ENCODE data around the gene CRACDL. TPM values are rescaled to one million over a fixed set of nuclear protein-coding genes. Genes with fewer than 3 reads are reported as not detected.
"Not testable (repeated sequence)": the region's sequence is repeated elsewhere in the genome, so short reads cannot be mapped to it uniquely, and the experiment has no call there.

The CRACDL gene
- total RNA-seq, 1 donor from 2014 or later: 7.9 TPM

GRCh38 chr2:98886066-98886554 lies 49.9 kb downstream of the CRACDL start:
- no peak for DNase-seq (ENCODE audit: low spot score)

DNA sequence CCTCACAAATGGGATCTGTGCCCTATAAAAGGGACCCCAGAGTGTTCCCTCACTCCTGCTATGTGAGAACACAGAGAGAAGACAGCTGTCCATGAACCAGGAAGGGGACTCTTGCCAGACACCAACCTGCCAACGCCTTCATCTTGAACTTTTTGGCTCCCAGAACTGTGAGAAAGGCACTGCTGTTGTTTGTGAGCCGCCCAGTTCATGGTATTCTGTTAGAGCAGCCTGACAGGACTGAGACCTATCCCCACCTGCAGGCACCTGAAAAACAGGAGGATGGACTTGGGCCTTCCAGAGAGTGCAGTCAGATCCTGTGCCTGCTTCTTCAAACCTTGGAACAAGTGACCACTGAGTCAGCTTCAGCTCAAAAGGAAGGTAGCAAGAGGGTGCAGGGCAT lies 51.4 kb downstream of the CRACDL start:
- no peak for DNase-seq (ENCODE audit: low spot score)

DNA sequence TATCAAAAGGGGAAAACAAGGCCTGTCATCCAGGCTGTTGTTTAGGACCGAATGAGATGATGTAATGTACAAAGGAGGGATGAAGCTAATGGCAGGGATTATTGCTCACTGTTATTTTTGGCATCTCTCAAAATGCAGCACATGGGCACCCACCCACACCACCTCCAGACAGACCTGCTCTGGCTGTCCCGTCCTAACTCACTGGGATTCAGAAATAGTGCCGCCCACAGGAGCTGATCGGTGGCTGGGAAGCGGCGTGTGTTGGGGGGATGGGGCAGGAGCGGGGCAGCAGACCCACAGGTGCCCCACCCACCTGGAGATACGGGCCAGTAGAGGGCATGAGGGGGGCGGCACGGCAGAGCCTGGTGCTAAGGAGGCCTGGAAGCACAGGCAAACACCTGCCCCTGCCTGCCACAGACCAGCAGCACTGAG lies 52.2 kb downstream of the CRACDL start:
- no peak for DNase-seq (ENCODE audit: low spot score)

GRCh38 chr2:98882971-98883779 lies 52.9 kb downstream of the CRACDL start:
- DNase-seq (ENCODE audit: low spot score): no peak

DNA sequence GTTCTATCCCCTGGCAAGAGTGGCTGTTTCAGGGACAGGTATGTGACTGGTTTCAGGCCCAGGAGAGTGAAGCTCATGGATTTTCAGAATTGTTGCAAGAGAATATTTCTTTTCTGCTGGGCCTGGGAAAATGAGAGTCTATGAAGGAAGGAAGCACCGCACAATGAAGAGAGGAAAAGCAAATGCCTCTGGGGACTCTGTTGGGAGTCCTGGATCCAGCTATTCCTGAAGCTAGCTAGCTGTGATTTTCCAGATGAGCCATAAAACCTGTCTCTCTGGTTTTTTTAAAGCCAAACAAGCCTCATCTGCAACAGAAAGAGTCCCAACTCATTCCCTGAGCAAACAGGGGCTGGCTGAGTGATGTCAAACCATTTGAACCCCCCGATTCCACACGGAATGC lies 53.7 kb downstream of the CRACDL start:
- DNase-seq (ENCODE audit: low spot score): no peak

DNA sequence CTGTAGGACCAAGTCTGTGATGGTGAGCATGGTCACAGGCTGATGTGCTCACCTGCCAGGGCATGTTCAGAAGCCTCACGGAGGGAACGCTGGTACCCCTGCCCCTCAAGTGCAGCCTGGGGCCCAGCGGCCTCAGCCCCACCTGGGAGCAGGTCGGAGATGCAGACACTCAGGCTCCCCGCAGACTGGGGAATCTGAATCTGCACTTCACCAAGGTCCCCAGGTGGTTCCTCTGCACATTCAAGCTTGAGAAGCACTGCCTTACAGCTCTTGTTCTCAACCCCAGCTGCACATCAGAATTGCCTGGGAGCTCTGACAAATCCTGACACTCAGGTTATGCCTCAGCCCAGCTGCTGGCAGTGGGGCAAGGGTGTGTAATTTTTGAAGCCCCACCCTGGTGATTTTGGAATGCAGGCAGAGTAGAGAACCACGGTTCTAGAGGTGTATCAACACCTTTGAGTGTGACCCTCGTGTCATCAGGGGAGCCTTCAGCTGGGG lies 54.8 kb downstream of the CRACDL start:
- DNase-seq (ENCODE audit: low spot score): no peak

GRCh38 chr2:98880266-98881152 lies 55.5 kb downstream of the CRACDL start:
- no peak for DNase-seq (ENCODE audit: low spot score)

- not testable (repeated sequence) for DNase-seq (ENCODE audit: low spot score)
These were observed 58.4 kb downstream of the CRACDL start for GRCh38 chr2:98877658-98878057.

- DNase-seq (ENCODE audit: low spot score): no peak
These were observed 59.3 kb downstream of the CRACDL start for GRCh38 chr2:98876741-98877140.

DNA sequence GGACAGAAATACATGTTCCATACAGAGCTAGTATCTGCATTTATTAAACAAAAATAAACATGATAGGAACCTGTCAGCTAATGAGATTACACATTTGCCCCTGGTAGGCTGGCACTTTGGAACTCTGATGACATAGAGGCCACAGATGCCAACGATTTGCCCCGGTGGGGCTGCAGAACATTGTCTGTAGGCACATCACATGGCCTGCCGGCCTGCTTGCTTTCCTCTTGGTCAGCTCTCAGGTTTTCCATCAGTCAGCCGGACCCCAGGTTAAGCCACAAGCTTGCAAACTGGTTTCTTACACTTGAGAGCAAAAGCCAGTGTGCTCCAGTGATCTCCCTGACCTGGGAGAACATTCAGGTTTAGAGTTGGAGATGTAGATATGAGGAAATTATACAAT lies 60.3 kb downstream of the CRACDL start:
- DNase-seq (ENCODE audit: low spot score): no peak

GRCh38 chr2:98875081-98875728 lies 60.8 kb downstream of the CRACDL start:
- no peak for DNase-seq (ENCODE audit: low spot score)

DNA sequence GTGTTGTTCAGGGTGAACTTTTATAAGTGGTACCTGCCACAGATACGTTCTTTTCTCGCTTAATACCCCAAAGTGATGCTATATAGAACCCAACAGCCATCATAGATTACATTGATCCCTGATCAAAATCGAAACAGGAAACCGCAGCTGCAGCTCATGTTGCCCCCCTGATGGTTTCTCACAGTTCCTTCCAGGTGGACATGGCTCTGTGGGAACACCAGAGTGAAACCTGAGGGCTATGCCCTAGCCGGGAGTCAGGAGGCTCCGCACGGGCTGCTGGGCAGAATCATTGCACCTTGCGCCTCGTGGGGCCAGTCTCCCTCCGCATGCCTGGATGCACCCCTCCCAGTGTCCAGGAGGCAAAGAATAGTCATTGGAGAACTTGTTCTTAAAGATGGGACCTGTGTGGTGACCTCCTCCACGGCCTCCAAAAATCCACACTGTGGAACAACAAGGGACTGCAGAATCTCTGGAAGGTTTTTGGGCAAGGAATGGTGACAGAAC lies 61.8 kb downstream of the CRACDL start:
- no peak for DNase-seq (ENCODE audit: low spot score)

DNA sequence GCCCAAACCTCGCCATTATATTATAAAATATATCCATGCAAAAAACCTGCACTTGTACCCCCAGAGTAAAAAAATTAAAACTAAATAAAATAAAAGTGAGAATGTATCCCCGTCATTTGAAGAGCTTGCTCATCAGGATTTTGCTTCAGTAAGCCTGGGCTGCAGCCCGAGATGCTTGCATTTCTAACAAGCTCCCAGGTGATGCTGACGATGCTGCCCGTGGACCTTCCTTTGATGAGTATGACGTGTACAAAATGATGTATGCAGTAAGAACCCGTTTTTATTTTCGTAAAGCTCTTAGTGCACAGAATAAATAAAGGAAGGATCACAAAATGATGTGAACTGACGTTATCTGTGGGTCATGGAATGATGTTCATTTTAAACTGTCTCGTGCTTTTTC lies 63.5 kb downstream of the CRACDL start:
- DNase-seq (ENCODE audit: low spot score): no peak

GRCh38 chr2:98871506-98871905 lies 64.5 kb downstream of the CRACDL start:
- DNase-seq (ENCODE audit: low spot score): no peak

DNA sequence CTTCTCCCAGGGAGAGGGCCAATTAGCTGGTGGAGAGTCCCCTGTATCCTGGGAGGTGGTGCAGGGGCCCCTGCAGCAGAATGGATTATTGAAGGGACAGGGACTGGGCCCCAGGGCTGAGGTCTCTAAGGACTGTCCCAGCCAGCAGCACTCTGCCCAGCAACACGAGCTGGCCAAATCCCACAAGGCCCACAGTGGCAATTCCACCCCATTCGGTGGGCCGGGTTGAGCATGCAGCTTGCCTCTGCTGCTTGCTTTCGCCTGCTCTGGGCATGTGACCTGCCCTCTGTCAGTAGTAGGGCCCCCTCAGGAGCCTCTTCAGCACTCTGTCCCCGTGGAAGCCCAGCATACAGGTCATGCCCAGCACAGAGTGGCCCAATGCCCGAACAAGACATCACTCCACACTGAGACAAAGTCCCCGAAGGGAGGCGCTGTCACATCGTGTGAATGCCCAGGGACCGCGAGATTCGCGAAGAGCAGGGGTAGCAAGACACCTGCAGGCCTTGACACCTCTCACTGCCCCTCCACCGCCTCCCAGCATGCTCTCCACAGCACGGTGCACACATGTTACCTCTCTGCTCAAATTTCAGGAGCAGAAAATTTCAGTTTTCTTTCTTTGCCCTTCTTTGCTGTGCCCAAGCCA lies 65.4 kb downstream of the CRACDL start:
- no peak for DNase-seq (ENCODE audit: low spot score)

DNA sequence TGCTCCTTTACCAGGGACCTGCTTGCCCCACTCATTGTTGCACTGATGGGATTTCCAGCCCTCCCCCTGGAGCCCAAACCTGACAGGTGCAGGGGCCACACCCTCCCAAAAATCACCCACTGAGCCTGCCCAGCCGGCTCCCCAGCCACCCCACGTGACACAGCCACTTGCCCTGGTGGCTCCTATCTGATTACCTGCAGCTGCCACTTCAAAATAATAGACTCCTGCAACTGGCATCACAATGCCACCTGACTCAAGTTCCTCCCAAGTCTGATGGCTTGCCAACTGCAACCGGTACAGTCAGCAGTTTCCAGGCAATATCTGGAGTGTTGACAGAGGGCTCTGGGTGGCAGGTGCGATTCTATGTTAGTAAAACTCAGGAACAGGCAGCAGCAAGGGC lies 66.2 kb downstream of the CRACDL start:
- no peak for DNase-seq (ENCODE audit: low spot score)

- no peak for DNase-seq (ENCODE audit: low spot score)
These were observed 66.8 kb downstream of the CRACDL start for GRCh38 chr2:98869272-98869641.

- no peak for DNase-seq (ENCODE audit: low spot score)
These were observed 67.3 kb downstream of the CRACDL start for GRCh38 chr2:98868548-98869271.

- no peak for DNase-seq (ENCODE audit: low spot score)
These were observed 68.3 kb downstream of the CRACDL start for GRCh38 chr2:98867539-98868309.

All from mesenteric fat pad (tissue), 1 donor.